Measurements from ENCODE around the gene CAST.

CAST gene

DNA sequence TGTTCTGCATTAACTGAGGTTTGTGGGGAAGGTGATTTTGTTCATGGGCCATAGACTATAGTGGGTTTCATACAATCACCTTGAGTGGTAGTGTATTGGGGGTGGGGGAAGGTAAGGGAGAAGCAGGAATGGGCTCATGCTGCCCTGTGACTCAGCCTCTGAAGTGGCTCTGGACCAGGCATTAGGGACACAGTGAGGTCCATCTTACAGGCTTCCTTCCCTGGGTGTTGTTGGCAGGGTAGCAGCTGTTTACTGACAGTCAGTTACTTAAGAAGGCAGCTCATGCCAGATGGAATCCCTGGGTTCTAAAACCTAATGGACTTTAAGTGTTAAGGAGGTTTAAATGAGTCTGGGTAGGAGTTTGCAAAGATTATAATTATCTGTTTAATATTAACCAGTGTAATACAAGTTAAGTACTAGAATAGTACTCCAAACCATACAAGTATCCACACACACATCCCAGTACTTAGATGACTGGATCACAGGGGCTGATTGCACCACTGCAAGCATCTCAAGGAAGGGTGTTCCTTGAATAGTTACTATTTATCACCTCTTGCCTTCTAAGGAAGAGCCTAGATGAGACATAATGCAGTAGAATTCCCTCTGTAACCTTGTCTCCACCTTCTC, 59.3 kb downstream of the CAST start:
- no peak for TF ChIP-seq GATA2 (IDR thresholded peaks at IDR 0.05; ENCODE audit: low read depth, low read length)
- no peak for TF ChIP-seq GATA3 (IDR thresholded peaks at IDR 0.05; ENCODE audit: low read depth, low read length)

- TF ChIP-seq GATA2 (IDR thresholded peaks at IDR 0.05; ENCODE audit: low read depth, low read length) (no peak), GATA3 (IDR thresholded peaks at IDR 0.05; ENCODE audit: low read depth, low read length) (no peak)
These were observed 63.1 kb downstream of the CAST start for GRCh38 chr5:96725257-96725656.

GRCh38 chr5:96726802-96727201, 64.6 kb downstream of the CAST start:
- TF ChIP-seq GATA3 (IDR thresholded peaks at IDR 0.05; ENCODE audit: low read depth, low read length) (no peak), GATA2 (IDR thresholded peaks at IDR 0.05; ENCODE audit: low read depth, low read length) (no peak)

GRCh38 chr5:96729156-96729555, 67.0 kb downstream of the CAST start:
- TF ChIP-seq GATA2 (IDR thresholded peaks at IDR 0.05; ENCODE audit: low read depth, low read length) = no peak
- no peak for TF ChIP-seq GATA3 (IDR thresholded peaks at IDR 0.05; ENCODE audit: low read depth, low read length)

DNA sequence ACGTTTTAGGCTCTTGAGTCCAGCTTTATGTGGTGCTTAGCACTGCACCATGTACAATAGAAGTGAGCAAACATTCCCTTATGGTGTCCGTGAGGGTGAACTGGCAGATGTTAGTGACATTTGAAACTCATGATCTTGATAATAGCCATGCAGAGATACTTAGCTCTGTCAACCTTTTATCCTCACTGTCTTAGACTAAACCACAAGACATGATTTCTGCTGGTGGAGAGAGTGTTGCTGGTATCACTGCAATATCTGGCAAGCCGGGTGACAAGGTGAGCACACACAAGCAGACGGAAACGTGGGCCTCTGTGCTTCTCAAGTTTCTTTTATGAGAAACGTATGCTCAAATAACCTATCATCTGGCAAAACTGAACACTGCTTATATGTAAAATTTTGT, 68.4 kb downstream of the CAST start:
- no peak for TF ChIP-seq GATA2 (IDR thresholded peaks at IDR 0.05; ENCODE audit: low read depth, low read length)
- no peak for TF ChIP-seq GATA3 (IDR thresholded peaks at IDR 0.05; ENCODE audit: low read depth, low read length)

- no peak for TF ChIP-seq GATA3 (IDR thresholded peaks at IDR 0.05; ENCODE audit: low read depth, low read length)
- TF ChIP-seq GATA2 (IDR thresholded peaks at IDR 0.05; ENCODE audit: low read depth, low read length) = no peak
These were observed 71.8 kb downstream of the CAST start for GRCh38 chr5:96733771-96734500.

GRCh38 chr5:96734871-96735325, 72.7 kb downstream of the CAST start:
- no peak for TF ChIP-seq GATA2 (IDR thresholded peaks at IDR 0.05; ENCODE audit: low read depth, low read length)
- TF ChIP-seq GATA3 (IDR thresholded peaks at IDR 0.05; ENCODE audit: low read depth, low read length) = no peak

DNA sequence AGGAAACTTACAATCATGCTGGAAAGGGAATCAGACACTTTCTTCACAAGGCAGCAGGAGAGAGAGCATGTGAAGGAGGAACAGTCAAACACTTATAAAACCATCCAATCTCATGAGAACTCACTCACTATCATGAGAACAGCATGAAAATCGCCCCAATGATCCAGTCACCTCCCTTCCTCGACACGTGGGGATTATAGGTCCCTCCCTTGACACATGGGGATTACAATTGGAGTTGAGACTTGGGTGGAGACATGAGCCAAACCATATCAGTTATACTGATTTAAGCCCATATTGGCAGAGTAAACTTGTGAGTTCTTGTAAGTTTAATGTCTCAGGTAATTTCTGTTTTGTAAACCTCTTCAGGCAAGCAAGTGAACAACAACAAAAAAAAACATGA, 74.8 kb downstream of the CAST start:
- TF ChIP-seq GATA2 (IDR thresholded peaks at IDR 0.05; ENCODE audit: low read depth, low read length) = no peak
- no peak for TF ChIP-seq GATA3 (IDR thresholded peaks at IDR 0.05; ENCODE audit: low read depth, low read length)

GRCh38 chr5:96741106-96741505, 78.9 kb downstream of the CAST start:
- TF ChIP-seq GATA2 (IDR thresholded peaks at IDR 0.05; ENCODE audit: low read depth, low read length) = no peak
- TF ChIP-seq GATA3 (IDR thresholded peaks at IDR 0.05; ENCODE audit: low read depth, low read length) = no peak

DNA sequence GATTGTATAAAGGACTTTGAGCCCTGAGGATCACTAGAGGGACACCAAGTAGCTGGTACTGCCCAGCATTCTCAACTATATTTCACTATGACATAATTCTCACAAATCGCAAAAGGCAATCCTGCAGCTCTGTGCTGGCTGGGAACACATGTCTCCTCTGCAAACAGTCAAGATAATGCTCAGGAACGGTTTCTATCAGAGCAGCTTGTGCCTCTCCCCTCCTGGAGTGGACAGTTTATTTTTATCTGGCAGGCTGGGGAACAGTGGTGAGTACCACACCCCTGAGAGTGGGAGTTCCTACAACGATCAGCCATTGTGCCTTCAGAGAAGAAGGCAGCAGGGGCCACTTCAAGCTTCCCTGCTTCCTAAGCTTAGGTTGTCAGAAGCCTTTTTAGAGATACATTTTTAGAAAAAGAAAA, 79.7 kb downstream of the CAST start:
- TF ChIP-seq GATA2 (IDR thresholded peaks at IDR 0.05; ENCODE audit: low read depth, low read length) = no peak
- TF ChIP-seq GATA3 (IDR thresholded peaks at IDR 0.05; ENCODE audit: low read depth, low read length) = no peak

DNA sequence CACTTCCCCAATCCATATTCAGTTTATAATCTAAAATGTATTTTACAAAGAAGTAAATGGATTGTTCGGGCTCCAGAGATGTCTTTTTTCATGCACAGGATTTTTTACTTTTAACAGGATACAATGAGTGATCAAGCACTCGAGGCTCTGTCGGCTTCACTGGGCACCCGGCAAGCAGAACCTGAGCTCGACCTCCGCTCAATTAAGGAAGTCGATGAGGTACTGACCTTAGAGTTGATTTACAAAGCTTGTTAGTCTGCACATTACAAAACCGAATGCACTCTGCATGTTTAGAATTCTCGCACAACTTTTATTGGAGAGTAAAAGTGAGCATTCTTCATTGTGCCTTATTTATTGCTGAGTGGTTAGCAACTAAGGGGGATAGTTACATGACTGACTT, 80.4 kb downstream of the CAST start:
- no peak for TF ChIP-seq GATA2 (IDR thresholded peaks at IDR 0.05; ENCODE audit: low read depth, low read length)
- TF ChIP-seq GATA3 (IDR thresholded peaks at IDR 0.05; ENCODE audit: low read depth, low read length) = no peak

GRCh38 chr5:96743065-96743768, 81.0 kb downstream of the CAST start:
- TF ChIP-seq GATA2 (IDR thresholded peaks at IDR 0.05; ENCODE audit: low read depth, low read length) (no peak), GATA3 (IDR thresholded peaks at IDR 0.05; ENCODE audit: low read depth, low read length) (no peak)

GRCh38 chr5:96743805-96744204, 81.6 kb downstream of the CAST start:
- no peak for TF ChIP-seq GATA2 (IDR thresholded peaks at IDR 0.05; ENCODE audit: low read depth, low read length)
- no peak for TF ChIP-seq GATA3 (IDR thresholded peaks at IDR 0.05; ENCODE audit: low read depth, low read length)

GRCh38 chr5:96745025-96745424, 82.8 kb downstream of the CAST start:
- no peak for TF ChIP-seq GATA2 (IDR thresholded peaks at IDR 0.05; ENCODE audit: low read depth, low read length)
- no peak for TF ChIP-seq GATA3 (IDR thresholded peaks at IDR 0.05; ENCODE audit: low read depth, low read length)

All from SH-SY5Y (cell line).